Heart left ventricle (tissue), 16 donors: ENCODE results near the gene CTXND1. TPM values are rescaled to one million over a fixed set of nuclear protein-coding genes. Genes with fewer than 3 reads are reported as not detected.

Experiments used
- ATAC-seq, 4 donors: fragments of 200-7000 bp; cut with Tn5 transposase; one replicate each; pipeline ENCODE4 v1.9.1; 2020 to 2022; ENCODE audit warnings: moderate library complexity in 4 of 4, mild to moderate bottlenecking in 3 of 4, moderate number of reproducible peaks in 1 of 4
- DNase-seq, 5 donors: peaks; one replicate each; pipeline ENCODE4 v3.0.0-alpha.2; 2020
- H3K27ac ChIP-seq, 12 donors: fragments of 200-600 bp; sonication (generic) in 4 of 12; one replicate each; pipeline versions ENCODE4 v1.5.0 to v1.8.0; 2016 to 2022; ENCODE audit warnings: mild to moderate bottlenecking in 2 of 12
- H3K27me3 ChIP-seq, 9 donors: fragments of 200-600 bp; sonication (generic) in 2 of 9; one replicate each; pipeline versions ENCODE4 v1.5.1 to v1.8.0; 2016 to 2022; ENCODE audit warnings: mild to moderate bottlenecking in 3 of 9
- H3K36me3 ChIP-seq, 9 donors: fragments of 200-600 bp; sonication (generic) in 2 of 9; one replicate each; pipeline versions ENCODE4 v1.5.0 to v1.8.0; 2018 to 2022; ENCODE audit warnings: mild to moderate bottlenecking in 2 of 9
- H3K4me1 ChIP-seq, 12 donors: fragments of 200-600 bp; sonication (generic) in 4 of 12; one replicate each; pipeline versions ENCODE4 v1.5.0 to v1.8.0; 2016 to 2022; ENCODE audit warnings: mild to moderate bottlenecking in 3 of 12
- H3K4me3 ChIP-seq, 12 donors: fragments of 200-600 bp; sonication (generic) in 4 of 12; one replicate each; pipeline versions ENCODE4 v1.5.0 to v1.8.0; 2017 to 2022; ENCODE audit warnings: mild to moderate bottlenecking in 9 of 12, moderate library complexity in 4 of 12
- H3K9me3 ChIP-seq, 12 donors: fragments of 200-600 bp; sonication (generic) in 4 of 12; one replicate each; pipeline versions ENCODE4 v1.5.0 to v1.8.0; 2016 to 2022; ENCODE audit warnings: mild to moderate bottlenecking in 1 of 12
- POLR2A ChIP-seq, 2 donors: fragments of 450-650 bp; IDR thresholded peaks; one replicate each; pipeline ENCODE4 v1.6.1; 2017; ENCODE audit warnings: antibody characterized with exemption in 2 of 2, mild to moderate bottlenecking in 2 of 2, moderate library complexity in 2 of 2
- WGBS, 4 donors: extraction: QIAGEN DNeasy Blood & Tissue Kit in 2 of 4; methylation state at CpG; one replicate each; pipeline versions ENCODE4 v1.1.5 to v1.1.7; 2013 to 2018; 5-methylcytosine and 5-hydroxymethylcytosine counted together
- intact Hi-C, 10 donors: fragments of 100-400 bp; cut with DNase I; formaldehyde crosslinking; loops; one replicate each; pipeline versions ENCODE4 v1.11.1 to v1.14.2; 2022
- polyA plus RNA-seq, 2 donors: library from polyadenylated mRNA; stranded (reverse); fragments of 200-250 nt; gene quantifications; one replicate each; pipeline ENCODE4 v1.2.3, GENCODE V29; 2013
- total RNA-seq, 9 donors: library from RNA; depleted of rRNA in 2 of 9; stranded (reverse); fragments of >200 nt in 2 of 9; fragmentation: NEBNext Ultra II Directional in 3 of 9; extraction: Animal tissue kit (Norgen Biotek cat#: 25700) in 3 of 9; gene quantifications; one replicate each; pipeline versions ENCODE4 v1.1.0 to v1.2.4, GENCODE V29; 2016 to 2023
- TF ChIP-seq, protein P1 (sequence below), 12 donors: fragments of 200-600 bp; sonication (generic) in 4 of 12; IDR thresholded peaks; one replicate each; pipeline versions ENCODE4 v1.5.0 to v1.8.0; 2018 to 2022; ENCODE audit warnings: antibody characterized with exemption in 12 of 12, mild to moderate bottlenecking in 5 of 12
- donor health status: ischemic (EF 13 %, LVEDD 7.1; RV severe dilation, severe dysfunction).
- donor health status: healthy with polysubstance abuse.
- donor health status: DM: no; HTN: yes; CAD: no.
- donor health status: DM: no; HTN: no; CAD: no.
- donor health status: ischemic (EF 25% LVEDD 6.9; RV normal size, moderate dysfunction).
- donor health status: ischemic (EF 25% LVEDD 5.7; RV mildly dilated, moderate dysfunction).
- donor health status: healthy.
- donor health status: DM: yes; HTN: yes; CAD: no.
- donor health status: ischemic (EF 35%, LVEDD 5.7; RV mildly dilated, moderate dysfunction).
- donor health status: nonischemic (EF 11% LVEDD 7.7; RV severe dilation, severe dysfunction).
- donor health status: DM: yes; HTN: yes; CAD: no.
- donor health status: PGD.
- donor health status: ischemic (EF 29% LVEDD 5.4; RV normal size, mild dysfunction).
- donor health status: nonischemic (EF 23%, LVEDD 6.1; RV moderate dilation, normal function).

The CTXND1 gene
- total and polyA plus RNA-seq, 11 donors = 0.14 to 9.5 (median 2.9) TPM

- H3K9me3 ChIP-seq = no peaks in the 10 kb centered on the region
- H3K4me1 ChIP-seq = peaks cover 0 to 7% (median 0%) of the 10 kb centered on the region in 12 donors
- peaks cover 0 to 7% (median 0%) of the 10 kb centered on the region in 9 donors for H3K36me3 ChIP-seq
- 94 to 96% (median 96%) methylated on average over 8 of the region's 8 CpGs for WGBS, 4 donors
- intact Hi-C loops = loop anchor here in 1 of 10 donors (10.0 kb wide), 1 partner anchor 283 kb away; no protein-coding TSS in a partner anchor
- ATAC-seq = no peak
- H3K4me3 ChIP-seq = no peak overlapping the region
- TF ChIP-seq, protein P1, sequence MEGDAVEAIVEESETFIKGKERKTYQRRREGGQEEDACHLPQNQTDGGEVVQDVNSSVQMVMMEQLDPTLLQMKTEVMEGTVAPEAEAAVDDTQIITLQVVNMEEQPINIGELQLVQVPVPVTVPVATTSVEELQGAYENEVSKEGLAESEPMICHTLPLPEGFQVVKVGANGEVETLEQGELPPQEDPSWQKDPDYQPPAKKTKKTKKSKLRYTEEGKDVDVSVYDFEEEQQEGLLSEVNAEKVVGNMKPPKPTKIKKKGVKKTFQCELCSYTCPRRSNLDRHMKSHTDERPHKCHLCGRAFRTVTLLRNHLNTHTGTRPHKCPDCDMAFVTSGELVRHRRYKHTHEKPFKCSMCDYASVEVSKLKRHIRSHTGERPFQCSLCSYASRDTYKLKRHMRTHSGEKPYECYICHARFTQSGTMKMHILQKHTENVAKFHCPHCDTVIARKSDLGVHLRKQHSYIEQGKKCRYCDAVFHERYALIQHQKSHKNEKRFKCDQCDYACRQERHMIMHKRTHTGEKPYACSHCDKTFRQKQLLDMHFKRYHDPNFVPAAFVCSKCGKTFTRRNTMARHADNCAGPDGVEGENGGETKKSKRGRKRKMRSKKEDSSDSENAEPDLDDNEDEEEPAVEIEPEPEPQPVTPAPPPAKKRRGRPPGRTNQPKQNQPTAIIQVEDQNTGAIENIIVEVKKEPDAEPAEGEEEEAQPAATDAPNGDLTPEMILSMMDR (IDR thresholded peaks at IDR 0.05) = no peak
- TF ChIP-seq POLR2A (IDR thresholded peaks at IDR 0.05) = no peak
- no peak overlapping the region for H3K27ac ChIP-seq
- H3K27me3 ChIP-seq = no peaks in the 10 kb centered on the region
- DNase-seq = no peak
These were observed 84.1 kb downstream of the CTXND1 start for GRCh38 chr15:80167936-80168335.

DNA sequence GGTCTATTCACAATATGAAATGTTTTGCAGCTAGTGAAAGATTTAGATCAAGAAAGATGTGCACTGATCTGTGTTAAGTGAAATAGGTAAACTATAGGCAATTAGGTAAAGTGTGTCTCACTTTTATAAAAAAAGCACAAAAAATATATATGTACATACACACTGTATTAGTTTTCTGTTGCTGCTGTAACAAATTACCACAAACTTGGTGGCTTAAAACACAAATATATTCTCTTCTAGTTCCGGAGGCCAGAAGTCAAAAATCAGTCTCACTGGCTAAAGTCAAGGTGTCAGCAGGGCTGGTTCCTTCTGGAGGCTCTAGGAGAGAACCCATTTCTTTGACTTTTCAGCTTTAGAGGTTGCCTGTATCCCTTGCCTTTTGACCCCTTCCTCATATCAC is 88.1 kb downstream of the CTXND1 start:
- intact Hi-C loops = loop anchor here in 1 of 10 donors (10.0 kb wide), 1 partner anchor 279 kb away; no protein-coding TSS in a partner anchor
- 95 to 100% (median 98%) methylated on average over 1 of the region's 1 CpG for WGBS, 4 donors
- Histone ChIP-seq H3K27ac (no peak overlapping the region), H3K4me1 (peaks cover 0 to 24% (median 6%) of the 10 kb centered on the region in 12 donors), H3K4me3 (no peak overlapping the region), H3K27me3 (no peaks in the 10 kb centered on the region), H3K36me3 (peaks cover 0 to 24% (median 0%) of the 10 kb centered on the region in 9 donors), H3K9me3 (no peaks in the 10 kb centered on the region)
- no peak for ATAC-seq
- TF ChIP-seq POLR2A (IDR thresholded peaks at IDR 0.05) = no peak
- TF ChIP-seq, protein P1 (IDR thresholded peaks at IDR 0.05) = no peak
- DNase-seq = no peak

DNA sequence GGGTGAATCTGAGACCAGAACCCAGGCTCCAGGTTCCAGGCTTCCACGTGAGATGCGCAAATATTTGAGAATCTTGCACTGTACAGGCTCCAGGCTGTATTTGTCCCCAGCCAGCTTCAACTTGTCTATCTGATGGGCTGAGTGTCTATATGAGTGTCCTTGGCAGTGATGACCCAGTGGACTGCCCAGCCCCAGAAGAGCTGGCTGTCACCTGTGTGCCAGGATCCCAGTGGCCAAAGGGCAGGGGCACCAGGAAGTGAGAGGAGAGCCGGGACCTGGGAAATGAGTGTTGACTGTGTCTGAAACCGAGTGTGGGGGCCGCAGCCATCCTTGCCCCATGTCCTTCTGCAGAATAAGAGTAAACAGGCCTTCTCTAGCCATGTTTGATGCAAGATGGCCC is 88.8 kb downstream of the CTXND1 start:
- Histone ChIP-seq H3K4me3 (no peak overlapping the region), H3K9me3 (no peaks in the 10 kb centered on the region), H3K27me3 (no peaks in the 10 kb centered on the region), H3K27ac (no peak overlapping the region), H3K36me3 (peaks cover 0 to 24% (median 0%) of the 10 kb centered on the region in 9 donors), H3K4me1 (peaks cover 0 to 24% (median 6%) of the 10 kb centered on the region in 12 donors)
- WGBS, 4 donors = 72 to 80% (median 73%) methylated on average over 5 of the region's 5 CpGs
- TF ChIP-seq, protein P1 (IDR thresholded peaks at IDR 0.05) = no peak
- intact Hi-C loops = loop anchor here in 1 of 10 donors (10.0 kb wide), 1 partner anchor 278 kb away; no protein-coding TSS in a partner anchor
- ATAC-seq (peak in 3 of 4 donors; percentile 64 to 74 (median 64)), DNase-seq (no peak)

GRCh38 chr15:80162059-80162554 is 89.9 kb downstream of the CTXND1 start:
- peaks cover 0 to 24% (median 6%) of the 10 kb centered on the region in 12 donors for H3K4me1 ChIP-seq
- DNase-seq (no peak), ATAC-seq (no peak)
- TF ChIP-seq POLR2A (IDR thresholded peaks at IDR 0.05) = no peak
- TF ChIP-seq, protein P1 (IDR thresholded peaks at IDR 0.05) = no peak
- H3K27ac ChIP-seq = no peak overlapping the region
- H3K36me3 ChIP-seq = peaks cover 0 to 24% (median 0%) of the 10 kb centered on the region in 9 donors
- H3K27me3 ChIP-seq = no peaks in the 10 kb centered on the region
- H3K4me3 ChIP-seq = no peak overlapping the region
- intact Hi-C loops = loop anchor here in 1 of 10 donors (10.0 kb wide), 1 partner anchor 277 kb away; no protein-coding TSS in a partner anchor
- H3K9me3 ChIP-seq = no peaks in the 10 kb centered on the region
- 82 to 89% (median 86%) methylated on average over 6 of the region's 6 CpGs for WGBS, 4 donors
